ENCODE measurements around the gene ALDH5A1. TPM values are rescaled to one million over a fixed set of nuclear protein-coding genes. Genes with fewer than 3 reads are reported as not detected.

The ALDH5A1 gene
- total RNA-seq, 4 donors from 2014 or later = 10.9 to 16.5 (median 14.3) TPM

DNA sequence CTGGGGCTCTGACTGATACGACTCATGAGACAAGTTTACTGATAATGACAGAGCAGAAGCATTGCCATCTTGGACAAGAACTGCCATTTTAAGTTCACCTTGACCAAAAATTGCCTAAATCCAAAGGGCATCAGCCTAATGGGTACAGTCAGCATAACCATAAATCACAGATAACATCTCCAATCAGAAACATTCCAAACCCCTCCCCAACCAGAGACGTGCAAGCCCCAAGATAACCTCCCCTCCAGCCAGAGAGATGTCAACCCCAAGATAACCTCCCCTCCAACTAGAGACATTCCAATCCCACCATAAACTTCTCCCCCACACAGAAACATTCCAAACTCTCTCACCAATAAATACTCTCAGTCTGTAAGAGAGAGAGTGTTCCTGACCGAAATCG lies 15.9 kb upstream of the ALDH5A1 start:
- no peak for TF ChIP-seq POLR2A (IDR thresholded peaks at IDR 0.05)
- TF ChIP-seq, protein P1, sequence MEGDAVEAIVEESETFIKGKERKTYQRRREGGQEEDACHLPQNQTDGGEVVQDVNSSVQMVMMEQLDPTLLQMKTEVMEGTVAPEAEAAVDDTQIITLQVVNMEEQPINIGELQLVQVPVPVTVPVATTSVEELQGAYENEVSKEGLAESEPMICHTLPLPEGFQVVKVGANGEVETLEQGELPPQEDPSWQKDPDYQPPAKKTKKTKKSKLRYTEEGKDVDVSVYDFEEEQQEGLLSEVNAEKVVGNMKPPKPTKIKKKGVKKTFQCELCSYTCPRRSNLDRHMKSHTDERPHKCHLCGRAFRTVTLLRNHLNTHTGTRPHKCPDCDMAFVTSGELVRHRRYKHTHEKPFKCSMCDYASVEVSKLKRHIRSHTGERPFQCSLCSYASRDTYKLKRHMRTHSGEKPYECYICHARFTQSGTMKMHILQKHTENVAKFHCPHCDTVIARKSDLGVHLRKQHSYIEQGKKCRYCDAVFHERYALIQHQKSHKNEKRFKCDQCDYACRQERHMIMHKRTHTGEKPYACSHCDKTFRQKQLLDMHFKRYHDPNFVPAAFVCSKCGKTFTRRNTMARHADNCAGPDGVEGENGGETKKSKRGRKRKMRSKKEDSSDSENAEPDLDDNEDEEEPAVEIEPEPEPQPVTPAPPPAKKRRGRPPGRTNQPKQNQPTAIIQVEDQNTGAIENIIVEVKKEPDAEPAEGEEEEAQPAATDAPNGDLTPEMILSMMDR (IDR thresholded peaks at IDR 0.05) = no peak
- intact Hi-C loops (cut with DNase I; ENCODE audit: low total_unique reads) = no loop called here
- 65 to 77% methylated on average over 4 of the region's 4 CpGs for WGBS, 2 donors
- DNase-seq (ENCODE audit: low spot score in 2 of 2) = no peak
- no peak overlapping the region for H3K4me3 ChIP-seq (ENCODE audit: low read depth, poor library complexity, severe bottlenecking)

DNA sequence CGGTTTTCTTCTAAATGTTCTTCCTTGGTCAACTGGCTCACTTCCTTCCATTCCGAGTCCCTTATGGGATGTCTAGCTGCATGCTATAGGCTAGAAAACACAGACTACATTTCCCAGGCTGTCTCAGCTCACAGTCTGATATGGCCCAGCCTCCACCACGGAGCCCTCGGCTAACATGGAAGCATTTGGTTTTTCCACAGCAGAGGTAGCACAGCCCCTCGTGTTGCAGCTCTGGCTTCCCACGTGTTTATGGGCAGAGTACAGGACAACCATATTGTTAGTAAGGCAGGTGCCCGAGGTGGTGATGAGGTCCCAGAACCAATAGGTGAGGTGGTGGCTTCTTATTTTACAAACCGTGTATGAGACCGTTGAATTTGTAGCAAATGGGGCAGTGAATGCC lies 14.1 kb upstream of the ALDH5A1 start:
- 85 to 89% methylated on average over 9 of the region's 9 CpGs for WGBS, 2 donors
- intact Hi-C loops (cut with DNase I; ENCODE audit: low total_unique reads) = no loop called here
- TF ChIP-seq POLR2A (IDR thresholded peaks at IDR 0.05) = no peak
- TF ChIP-seq, protein P1 (IDR thresholded peaks at IDR 0.05) = no peak
- no peak overlapping the region for H3K4me3 ChIP-seq (ENCODE audit: low read depth, poor library complexity, severe bottlenecking)
- no peak for DNase-seq (ENCODE audit: low spot score in 2 of 2)

DNA sequence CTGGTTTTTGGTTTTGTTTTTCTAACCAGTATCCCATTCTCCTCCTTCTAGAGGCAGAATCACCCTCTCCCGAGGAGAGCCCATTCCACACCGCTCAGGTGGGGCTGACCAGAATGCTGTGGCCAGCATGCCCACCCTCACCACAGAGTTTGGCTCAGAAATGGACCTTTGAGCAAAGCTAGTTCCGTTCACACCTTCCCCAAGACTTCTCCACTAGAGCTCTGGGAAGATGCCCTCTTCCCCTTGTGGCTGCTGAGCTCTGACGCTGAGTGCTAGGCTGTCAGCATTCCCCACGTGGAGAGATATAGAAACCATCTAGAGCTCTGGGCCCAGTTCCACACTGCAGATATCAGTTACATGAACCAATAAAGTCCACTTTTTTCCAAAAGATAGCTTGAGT lies 13.3 kb upstream of the ALDH5A1 start:
- H3K4me3 ChIP-seq (ENCODE audit: low read depth, poor library complexity, severe bottlenecking) = no peak overlapping the region
- 88 to 92% methylated on average over 5 of the region's 5 CpGs for WGBS, 2 donors
- no peak for DNase-seq (ENCODE audit: low spot score in 2 of 2)
- TF ChIP-seq, protein P1 (IDR thresholded peaks at IDR 0.05) = no peak
- TF ChIP-seq POLR2A (IDR thresholded peaks at IDR 0.05) = no peak
- intact Hi-C loops (cut with DNase I; ENCODE audit: low total_unique reads) = no loop called here

DNA sequence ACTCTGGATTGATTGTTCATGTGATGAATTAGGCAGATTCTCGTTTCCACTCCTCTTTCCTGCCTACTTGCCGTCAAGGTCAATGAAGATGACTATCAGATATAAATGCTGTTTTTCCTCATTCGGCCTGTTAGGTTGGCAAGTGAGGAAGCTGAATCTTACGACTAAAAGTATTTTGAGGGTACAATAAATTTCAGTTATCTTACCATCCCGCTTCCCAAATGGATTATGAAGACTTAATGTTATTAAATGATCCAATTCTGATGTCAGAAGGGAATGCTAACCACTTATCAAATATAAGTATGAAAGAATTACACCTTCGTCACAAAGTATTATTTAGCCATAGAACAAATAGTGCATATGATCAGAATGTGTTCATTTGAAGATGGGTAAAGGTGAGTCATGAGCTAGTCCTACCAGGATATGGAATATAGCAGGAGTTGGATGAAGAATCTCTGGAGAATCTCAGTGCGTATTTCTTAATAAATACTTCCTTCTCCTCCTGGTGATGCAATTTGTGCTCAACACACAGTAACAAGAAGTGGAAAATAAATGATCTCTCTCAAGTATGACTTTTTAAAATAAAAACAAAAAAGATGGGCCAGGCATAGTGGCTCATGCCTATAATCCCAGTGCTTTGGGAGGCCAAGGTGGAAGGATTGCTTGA lies 10.0 kb upstream of the ALDH5A1 start:
- no peak for DNase-seq (ENCODE audit: low spot score in 2 of 2)
- H3K4me3 ChIP-seq (ENCODE audit: low read depth, poor library complexity, severe bottlenecking) = no peak overlapping the region
- intact Hi-C loops (cut with DNase I; ENCODE audit: low total_unique reads) = no loop called here
- 90 to 93% methylated on average over 7 of the region's 7 CpGs for WGBS, 2 donors
- TF ChIP-seq POLR2A (IDR thresholded peaks at IDR 0.05) = no peak

DNA sequence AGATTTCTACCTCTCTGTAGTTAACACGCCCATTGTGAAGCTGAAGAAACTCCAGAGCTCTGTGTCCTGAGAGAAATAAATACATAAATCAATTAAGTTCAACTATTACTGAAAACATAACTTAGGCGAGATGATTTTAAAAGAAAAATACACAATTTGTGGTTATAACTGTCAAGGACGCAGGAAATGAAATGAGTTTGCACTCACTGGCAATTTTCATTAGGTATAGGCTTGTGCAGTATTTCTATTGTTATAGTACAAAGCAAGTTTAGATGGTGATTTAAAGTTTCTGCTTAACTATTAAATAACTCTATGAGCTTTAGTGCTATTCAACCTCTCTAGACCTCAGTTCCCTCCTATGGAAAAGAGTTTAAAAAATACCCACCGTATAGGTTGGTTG lies 8.7 kb upstream of the ALDH5A1 start:
- 87 to 91% methylated on average over 4 of the region's 4 CpGs for WGBS, 2 donors
- intact Hi-C loops (cut with DNase I; ENCODE audit: low total_unique reads) = no loop called here
- DNase-seq (ENCODE audit: low spot score in 2 of 2) = no peak
- H3K4me3 ChIP-seq (ENCODE audit: low read depth, poor library complexity, severe bottlenecking) = no peak overlapping the region
- no peak for TF ChIP-seq POLR2A (IDR thresholded peaks at IDR 0.05)
- TF ChIP-seq, protein P1 (IDR thresholded peaks at IDR 0.05) = no peak

DNA sequence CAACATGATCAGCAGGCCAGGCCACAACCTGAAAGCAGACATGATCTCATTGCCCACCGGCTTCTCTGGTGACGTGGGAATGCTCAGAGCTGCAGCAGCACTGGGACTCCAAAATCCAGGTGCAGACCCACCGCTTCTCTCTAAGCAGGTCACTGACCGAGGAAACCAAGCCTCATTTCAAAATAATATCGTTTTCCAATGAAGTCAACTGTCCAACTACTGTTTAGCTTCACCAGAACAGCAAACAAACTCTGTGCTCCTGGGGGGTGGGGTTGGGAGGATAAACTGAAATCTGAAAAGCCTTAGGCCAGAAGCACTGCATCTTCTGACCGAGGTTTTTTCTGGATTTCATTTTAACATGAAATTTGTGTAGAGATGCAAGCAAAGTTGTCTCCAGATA lies 5.3 kb upstream of the ALDH5A1 start, which contains the start of gene GPLD1:
TSS of gene GPLD1 (minus strand) at position 109 of the 400 bp plus-strand sequence. CDS start at position 42, 67 bp downstream.
- no peak for TF ChIP-seq POLR2A (IDR thresholded peaks at IDR 0.05)
- intact Hi-C loops (cut with DNase I; ENCODE audit: low total_unique reads) = no loop called here
- no peak for DNase-seq (ENCODE audit: low spot score in 2 of 2)
- 84 to 93% methylated on average over 6 of the region's 6 CpGs for WGBS, 2 donors
- H3K4me3 ChIP-seq (ENCODE audit: low read depth, poor library complexity, severe bottlenecking) = no peak within 1 kb of the TSS

DNA sequence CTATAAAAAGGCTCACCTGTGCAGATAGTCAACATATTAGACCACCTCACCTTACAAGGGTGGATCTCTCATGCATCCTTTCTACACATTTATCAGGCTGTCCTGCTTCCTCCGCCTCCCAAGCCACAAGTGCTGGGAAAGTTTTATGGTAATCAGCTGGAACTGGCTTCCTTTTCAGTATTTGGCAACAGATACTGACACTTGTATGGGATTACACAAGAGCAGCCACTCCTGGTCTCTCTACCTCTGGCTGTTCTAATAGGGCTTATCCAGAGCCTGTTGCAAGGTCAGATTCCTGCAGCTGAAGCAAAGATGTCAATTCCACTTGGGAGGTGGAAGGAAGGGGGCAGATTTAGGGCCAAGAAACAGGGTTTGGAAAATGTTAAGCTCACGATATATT lies 4.9 kb upstream of the ALDH5A1 start:
- H3K4me3 ChIP-seq (ENCODE audit: low read depth, poor library complexity, severe bottlenecking) = no peak overlapping the region
- 49 to 55% methylated on average over 2 of the region's 2 CpGs for WGBS, 2 donors
- no peak for DNase-seq (ENCODE audit: low spot score in 2 of 2)
- intact Hi-C loops (cut with DNase I; ENCODE audit: low total_unique reads) = no loop called here
- TF ChIP-seq, protein P1 (IDR thresholded peaks at IDR 0.05) = no peak
- no peak for TF ChIP-seq POLR2A (IDR thresholded peaks at IDR 0.05)

Measured in lower leg skin (tissue), 4 donors.